ENCODE results near the gene TTC27. TPM values are rescaled to one million over a fixed set of nuclear protein-coding genes. Genes with fewer than 3 reads are reported as not detected.

The TTC27 gene
- total and polyA plus RNA-seq, 12 donors, result 4.8 to 17.3 (median 12.1) TPM

GRCh38 chr2:32825291-32825712 lies 197.5 kb downstream of the TTC27 start:
- intact Hi-C loops (cut with DNase I), result loop anchor here in 1 of 10 donors (5.0 kb wide), 1 partner anchor 122 kb away; the partner anchor contains the start of gene LTBP1
- H3K27me3 ChIP-seq, result no peaks in the 10 kb centered on the region
- ATAC-seq, result peak; percentile 50 to 81 (median 69)
- H3K36me3 ChIP-seq, result peaks cover 0 to 11% (median 0%) of the 10 kb centered on the region in 9 donors
- H3K4me1 ChIP-seq, result peaks cover 0 to 33% (median 19%) of the 10 kb centered on the region in 9 donors
- H3K27ac ChIP-seq, result peak overlapping the region; percentile 17 to 84 (median 73)
- peak in 1 of 2 donors; percentile 69 for DNase-seq
- no peak for TF ChIP-seq CTCF (IDR thresholded peaks at IDR 0.05)
- H3K9me3 ChIP-seq, result peaks cover 0 to 19% (median 6%) of the 10 kb centered on the region in 11 donors
- H3K4me3 ChIP-seq, result peak overlapping the region in 1 of 10 donors; percentile 18
- 21 to 25% methylated on average over 6 of the region's 6 CpGs for WGBS, 2 donors

GRCh38 chr2:32830196-32830595 lies 202.3 kb downstream of the TTC27 start:
- H3K36me3 ChIP-seq, result no peaks in the 10 kb centered on the region
- no peak for ATAC-seq
- peaks cover 0 to 19% (median 13%) of the 10 kb centered on the region in 9 donors for H3K4me1 ChIP-seq
- H3K27ac ChIP-seq, result no peak overlapping the region
- TF ChIP-seq CTCF (IDR thresholded peaks at IDR 0.05), result no peak
- H3K27me3 ChIP-seq, result no peaks in the 10 kb centered on the region
- H3K4me3 ChIP-seq, result no peak overlapping the region
- intact Hi-C loops (cut with DNase I), result no loop called here
- H3K9me3 ChIP-seq, result peaks cover 0 to 24% (median 6%) of the 10 kb centered on the region in 11 donors
- no peak for DNase-seq
- 97 to 99% methylated on average over 1 of the region's 1 CpG for WGBS, 2 donors

- intact Hi-C loops (cut with DNase I), result no loop called here
- WGBS, 2 donors, result 79 to 88% methylated on average over 2 of the region's 2 CpGs
- ATAC-seq, result no peak
Observed at GRCh38 chr2:32832821-32833220, 205.0 kb downstream of the TTC27 start.

GRCh38 chr2:32833709-32834108 lies 205.9 kb downstream of the TTC27 start:
- intact Hi-C loops (cut with DNase I), result no loop called here
- no peak for ATAC-seq
- Histone ChIP-seq H3K27ac (no peak overlapping the region), H3K4me1 (peaks cover 0 to 18% (median 3%) of the 10 kb centered on the region in 9 donors), H3K36me3 (no peaks in the 10 kb centered on the region), H3K4me3 (no peak overlapping the region), H3K27me3 (no peaks in the 10 kb centered on the region), H3K9me3 (peaks cover 0 to 20% (median 6%) of the 10 kb centered on the region in 11 donors)
- WGBS, 2 donors, result 34 to 50% methylated on average over 2 of the region's 2 CpGs
- no peak for DNase-seq
- no peak for TF ChIP-seq CTCF (IDR thresholded peaks at IDR 0.05)

More at GRCh38 chr2:32832821-32833220, 205.0 kb downstream of the TTC27 start:
- DNase-seq, result no peak
- Histone ChIP-seq H3K27ac (no peak overlapping the region), H3K9me3 (peaks cover 0 to 24% (median 6%) of the 10 kb centered on the region in 11 donors), H3K36me3 (no peaks in the 10 kb centered on the region), H3K4me1 (peaks cover 0 to 9% (median 0%) of the 10 kb centered on the region in 9 donors), H3K27me3 (no peaks in the 10 kb centered on the region), H3K4me3 (no peak overlapping the region)
- no peak for TF ChIP-seq CTCF (IDR thresholded peaks at IDR 0.05)

Measured in heart right ventricle (tissue), 16 donors.